NCI-H82 treated with DMSO at 0.1 percent for 48 hours (cell line): ENCODE measurements around the gene CYBB.

Experiments
- DNase-seq: peaks from one replicate; lab custom pipeline; 2025; ENCODE audit not compliant: unreplicated experiment; lab: John Stamatoyannopoulos, UW

The CYBB gene

DNA sequence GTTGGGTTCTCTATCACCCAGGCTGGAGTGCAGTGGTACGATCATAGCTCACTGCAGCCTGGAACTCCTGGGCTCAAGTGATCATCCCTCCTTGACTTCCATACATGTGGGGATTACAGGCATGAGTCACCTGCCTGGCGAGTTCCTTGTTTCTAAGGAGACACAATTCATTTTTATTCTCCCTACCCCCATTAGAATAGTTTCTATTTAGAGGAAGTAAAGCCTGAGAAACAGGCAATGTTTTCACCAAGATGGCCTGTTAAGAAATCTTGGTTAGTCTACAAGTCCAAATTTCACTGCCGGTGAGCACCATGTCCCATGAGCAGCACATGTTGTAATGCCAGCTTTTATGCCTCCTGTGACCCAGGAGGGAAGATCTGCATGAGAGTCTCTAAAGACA is 5.7 kb downstream of the CYBB start:
- no peak for DNase-seq

- DNase-seq, result no peak
These were observed 7.0 kb downstream of the CYBB start for GRCh38 chrX:37786624-37787422.

DNA sequence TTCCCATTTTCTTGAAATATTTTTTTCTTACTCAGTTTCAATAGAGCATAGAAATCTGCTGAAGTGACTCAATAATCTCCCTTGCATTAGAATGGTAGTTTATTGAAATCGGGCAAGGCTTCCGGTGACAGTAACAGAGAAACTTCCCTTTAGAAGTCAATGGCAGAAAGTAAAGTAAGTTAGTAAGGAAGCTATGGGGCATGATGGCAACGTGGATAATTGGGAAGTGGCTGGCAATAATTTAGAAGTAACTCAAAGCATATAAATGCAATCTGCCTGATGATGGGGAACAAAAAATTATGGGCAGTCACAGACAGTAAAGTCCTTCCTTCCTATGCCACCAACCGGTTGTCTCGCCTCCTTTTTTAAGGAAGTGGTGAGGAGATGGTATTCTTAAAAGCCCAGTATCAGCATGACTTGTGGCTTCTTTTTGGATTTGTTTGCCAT is 7.6 kb downstream of the CYBB start:
- DNase-seq, result no peak

- no peak for DNase-seq
These were observed 16.5 kb downstream of the CYBB start for GRCh38 chrX:37796310-37796709.

- no peak for DNase-seq
These were observed 16.9 kb downstream of the CYBB start for GRCh38 chrX:37796805-37797204.

DNA sequence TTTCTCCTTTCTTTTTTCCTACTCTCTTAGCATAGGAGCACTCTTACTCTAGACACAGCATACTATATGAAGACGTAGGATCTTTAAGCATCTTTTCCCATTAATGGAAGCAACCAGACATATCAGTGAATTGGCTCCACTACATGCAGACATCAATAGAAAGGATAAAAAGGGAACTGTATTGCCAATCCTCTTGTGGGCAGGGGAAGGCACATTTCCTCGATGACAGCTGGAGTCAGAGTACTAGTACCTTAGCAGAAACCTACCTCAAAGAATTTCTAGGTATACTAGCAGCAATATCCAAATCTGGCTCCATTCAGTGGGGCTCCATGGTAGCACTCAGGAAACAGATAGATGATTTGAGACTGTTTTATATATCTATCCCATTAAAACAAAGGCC is 20.1 kb downstream of the CYBB start:
- DNase-seq, result no peak

- DNase-seq, result no peak
These were observed 20.9 kb downstream of the CYBB start for GRCh38 chrX:37800717-37801116.

- no peak for DNase-seq
These were observed 22.2 kb downstream of the CYBB start for GRCh38 chrX:37802028-37802427.

- DNase-seq, result no peak
These were observed 23.2 kb downstream of the CYBB start for GRCh38 chrX:37803057-37803456.

DNA sequence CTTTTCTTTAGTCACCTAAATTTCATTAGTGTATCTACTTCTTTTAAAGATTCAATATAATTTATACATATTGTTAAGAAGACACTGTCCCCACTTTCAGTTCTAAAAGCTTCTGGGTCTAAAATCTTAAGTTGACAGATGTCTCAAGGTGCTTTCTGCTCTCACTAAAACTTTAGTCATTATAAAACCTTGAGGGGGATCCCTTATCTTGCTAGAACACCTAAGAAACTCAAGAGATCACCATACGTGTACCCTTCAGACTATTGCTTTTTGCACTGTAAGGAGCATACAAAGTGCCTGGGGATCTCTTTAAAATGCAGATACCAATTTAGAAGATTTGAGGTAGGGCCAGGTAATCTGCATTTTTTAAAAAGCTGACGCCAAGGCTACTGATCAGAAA is 30.1 kb downstream of the CYBB start:
- DNase-seq, result no peak

GRCh38 chrX:37812110-37812509 is 32.3 kb downstream of the CYBB start:
- no peak for DNase-seq

DNA sequence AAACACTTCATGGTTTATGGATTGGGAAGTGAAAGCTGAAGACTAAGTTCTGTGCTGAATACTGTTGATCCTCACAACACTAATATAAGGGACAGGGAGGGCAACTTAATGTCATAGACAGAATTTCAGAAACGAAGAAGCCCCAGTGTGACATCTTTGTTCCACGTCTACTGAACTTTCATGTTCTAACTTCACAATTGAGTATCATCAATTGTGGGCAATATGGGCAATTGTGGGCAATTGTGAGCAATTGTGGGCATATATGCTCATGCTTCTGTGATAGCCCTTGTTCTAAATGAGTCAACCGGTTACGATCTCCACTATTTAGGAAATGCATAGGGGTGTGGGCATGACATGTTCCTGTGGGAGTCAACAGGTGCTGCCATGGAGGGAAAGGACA is 33.7 kb downstream of the CYBB start:
- DNase-seq, result no peak

GRCh38 chrX:37815366-37815765 is 35.5 kb downstream of the CYBB start:
- no peak for DNase-seq

DNA sequence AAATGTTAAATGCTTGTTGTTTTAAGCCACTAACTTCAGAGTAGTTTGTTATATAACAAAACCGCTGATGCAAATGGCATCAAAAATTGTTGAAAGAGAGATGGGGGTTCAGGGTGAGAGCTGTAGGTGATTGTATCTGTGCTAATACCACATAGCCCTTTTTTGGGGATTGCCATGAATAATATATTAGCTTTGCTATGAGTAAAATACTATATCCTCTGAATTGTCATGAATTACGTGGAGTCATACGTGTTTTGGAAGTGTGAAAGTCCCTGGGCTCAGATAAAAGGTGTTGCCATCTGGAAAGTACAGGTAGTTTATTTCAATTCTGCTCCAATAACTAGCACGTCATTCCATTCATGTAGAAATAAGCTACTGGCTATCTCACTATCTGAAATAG is 36.9 kb downstream of the CYBB start:
- DNase-seq, result no peak

DNA sequence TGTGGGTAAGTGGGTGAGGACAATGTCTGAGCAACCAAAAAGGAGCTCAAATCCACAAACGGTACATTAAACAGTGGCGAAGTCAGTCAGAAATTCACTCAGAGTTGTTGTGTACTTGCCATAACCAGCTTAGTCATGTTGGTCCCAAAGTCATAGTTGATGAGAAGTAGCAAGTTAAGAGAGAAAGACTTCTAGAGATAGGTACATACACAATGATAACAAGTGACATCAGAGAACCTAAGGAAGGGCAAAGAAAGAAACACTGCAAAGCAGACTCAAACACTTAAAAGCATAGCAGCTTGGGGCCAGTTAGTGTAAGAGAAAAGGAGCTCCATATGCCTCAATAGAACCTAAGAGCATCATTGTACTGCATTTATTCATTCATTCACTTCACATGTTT is 37.3 kb downstream of the CYBB start:
- DNase-seq, result no peak

GRCh38 chrX:37817579-37817978 is 37.7 kb downstream of the CYBB start:
- no peak for DNase-seq

DNA sequence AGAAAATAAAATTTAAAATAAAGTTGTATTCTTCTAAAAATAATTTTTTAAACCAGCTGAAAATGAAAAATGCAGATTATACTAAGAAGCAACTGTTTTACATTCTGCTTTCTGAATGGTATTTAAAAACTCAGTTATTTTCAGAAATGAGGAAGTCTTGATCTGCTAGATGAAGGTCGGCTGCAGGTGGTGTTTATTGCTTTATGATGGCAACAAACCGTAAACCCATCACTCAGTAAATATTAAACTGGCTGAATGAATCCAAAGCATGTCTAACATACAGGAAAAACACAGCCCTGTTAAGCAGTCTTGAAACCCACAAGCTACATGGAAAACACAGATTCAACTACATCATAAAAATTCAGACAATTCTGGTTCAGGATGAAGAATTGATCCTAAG is 38.2 kb downstream of the CYBB start:
- no peak for DNase-seq

DNA sequence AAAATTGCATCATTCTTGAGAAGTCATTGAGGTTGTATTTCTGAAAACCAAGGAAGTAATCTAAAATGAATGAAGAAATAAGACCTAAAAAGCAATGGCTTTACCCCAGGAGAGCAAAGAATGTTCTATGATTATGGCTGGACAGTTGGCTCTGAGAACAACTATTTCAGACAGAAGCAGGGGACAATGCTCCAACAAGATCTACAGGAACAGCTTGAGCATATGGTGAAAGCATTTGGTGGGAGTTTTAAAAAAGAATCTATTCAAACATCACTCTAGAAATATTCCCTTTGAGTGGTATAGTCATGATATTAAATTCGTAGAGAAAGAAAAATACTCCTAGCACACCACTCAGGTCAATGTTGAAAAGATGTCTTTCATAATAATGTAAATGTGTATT is 40.8 kb downstream of the CYBB start:
- DNase-seq, result no peak

GRCh38 chrX:37824491-37825214 is 44.8 kb downstream of the CYBB start:
- no peak for DNase-seq

DNA sequence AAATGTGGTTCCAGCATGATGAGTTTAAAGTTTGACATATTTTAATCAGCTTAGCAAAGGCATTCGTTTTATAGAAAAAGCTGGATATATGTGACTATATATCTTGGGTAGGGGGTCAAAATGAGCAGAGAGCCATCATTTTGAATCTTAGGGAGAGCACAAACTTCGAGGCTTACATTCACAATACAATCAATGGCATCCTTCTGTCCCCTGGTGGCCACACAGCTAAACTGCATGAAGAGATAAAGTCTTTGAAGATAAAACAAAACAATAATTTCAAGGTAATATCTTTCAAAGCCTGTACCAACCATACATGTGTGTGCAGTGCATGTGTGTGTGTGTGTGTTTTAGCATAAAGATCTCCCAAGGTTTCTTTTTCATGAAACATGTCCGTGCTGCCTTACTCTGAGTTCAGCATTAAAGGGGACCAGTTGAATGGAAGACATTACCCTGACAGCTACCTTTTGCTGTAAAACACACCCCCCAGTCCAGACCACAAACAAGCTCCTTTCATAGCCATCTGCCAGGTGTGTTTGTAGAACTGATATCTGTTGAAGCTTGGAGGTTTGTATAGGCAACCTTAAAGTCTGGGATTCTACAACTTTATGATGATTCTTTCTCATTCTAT is 45.5 kb downstream of the CYBB start:
- no peak for DNase-seq

DNA sequence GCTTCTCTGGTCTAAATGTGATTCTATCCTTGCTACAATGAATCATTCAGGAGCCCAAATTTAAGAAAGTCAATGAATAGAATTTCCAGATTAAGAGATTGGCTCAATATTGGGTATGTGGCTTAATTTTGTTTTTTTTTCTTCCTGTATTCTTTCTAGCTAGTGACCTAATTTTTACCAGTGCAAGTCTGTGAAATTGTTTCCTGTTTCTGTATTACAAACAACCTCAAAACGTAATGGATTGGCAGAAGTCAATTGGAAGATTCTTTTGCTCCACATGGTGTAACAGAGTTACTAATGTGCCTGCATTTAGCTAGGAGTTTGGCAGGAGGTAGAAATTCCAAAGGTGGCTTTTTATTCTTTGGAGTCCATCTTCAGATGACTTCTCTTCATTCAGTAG is 49.9 kb downstream of the CYBB start:
- no peak for DNase-seq

DNA sequence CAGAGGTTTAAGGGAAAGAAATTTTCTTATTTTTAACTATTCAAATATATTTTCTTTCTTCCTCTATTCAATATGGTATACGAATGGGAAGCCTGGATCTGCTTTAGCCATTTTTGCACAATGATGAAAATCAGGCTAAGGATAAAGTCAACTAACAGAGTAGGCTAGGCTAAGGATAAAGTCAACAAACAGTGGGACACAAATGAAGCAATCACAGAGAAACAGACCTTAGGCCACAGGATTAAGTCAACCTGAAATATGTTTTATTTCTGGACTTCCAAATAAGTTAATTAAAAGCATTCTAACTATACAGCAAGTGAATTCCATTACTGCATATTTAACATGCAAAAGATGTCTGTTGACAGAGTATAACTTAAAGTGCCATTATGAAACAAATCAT is 50.5 kb downstream of the CYBB start:
- DNase-seq, result no peak
